ENCODE data around the gene CD68.

CD68 gene

DNA sequence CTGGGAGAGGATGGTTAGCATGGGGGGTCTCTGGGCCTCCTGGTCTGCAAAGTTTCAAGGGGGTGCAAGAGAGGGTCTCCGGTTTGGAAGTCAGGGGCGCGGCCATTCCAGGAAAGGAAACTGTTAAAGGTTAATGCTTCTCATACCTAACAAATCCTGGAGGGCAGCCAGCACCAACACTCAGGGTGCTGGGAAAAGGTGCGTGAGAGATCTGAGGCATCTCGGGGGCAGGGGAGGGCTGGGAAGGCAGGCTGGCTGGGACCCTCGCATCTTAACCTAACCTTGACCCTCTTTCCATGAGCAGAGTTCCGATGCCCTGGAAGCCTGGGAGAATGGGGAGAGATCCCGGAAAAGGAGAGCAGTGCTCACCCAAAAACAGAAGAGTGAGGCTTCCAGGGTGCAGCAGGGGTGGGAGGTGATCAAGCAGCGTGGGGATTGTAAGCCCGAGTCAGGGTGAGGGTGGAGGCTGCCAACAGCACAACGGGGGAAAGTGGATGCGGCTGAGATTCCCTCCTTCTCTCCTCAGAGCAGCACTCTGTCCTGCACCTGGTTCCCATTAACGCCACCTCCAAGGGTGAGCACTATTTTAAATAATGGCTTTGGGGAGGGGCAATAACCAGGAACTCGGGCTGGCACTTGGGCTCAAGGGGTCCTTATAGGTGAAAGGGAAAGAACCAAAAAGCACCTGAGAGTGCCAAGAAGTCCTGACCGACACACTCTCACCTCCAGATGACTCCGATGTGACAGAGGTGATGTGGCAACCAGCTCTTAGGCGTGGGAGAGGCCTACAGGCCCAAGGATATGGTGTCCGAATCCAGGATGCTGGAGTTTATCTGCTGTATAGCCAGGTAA is 19.9 kb upstream of the CD68 start:
- no peak for DNase-seq (ENCODE audit: low spot score)

DNA sequence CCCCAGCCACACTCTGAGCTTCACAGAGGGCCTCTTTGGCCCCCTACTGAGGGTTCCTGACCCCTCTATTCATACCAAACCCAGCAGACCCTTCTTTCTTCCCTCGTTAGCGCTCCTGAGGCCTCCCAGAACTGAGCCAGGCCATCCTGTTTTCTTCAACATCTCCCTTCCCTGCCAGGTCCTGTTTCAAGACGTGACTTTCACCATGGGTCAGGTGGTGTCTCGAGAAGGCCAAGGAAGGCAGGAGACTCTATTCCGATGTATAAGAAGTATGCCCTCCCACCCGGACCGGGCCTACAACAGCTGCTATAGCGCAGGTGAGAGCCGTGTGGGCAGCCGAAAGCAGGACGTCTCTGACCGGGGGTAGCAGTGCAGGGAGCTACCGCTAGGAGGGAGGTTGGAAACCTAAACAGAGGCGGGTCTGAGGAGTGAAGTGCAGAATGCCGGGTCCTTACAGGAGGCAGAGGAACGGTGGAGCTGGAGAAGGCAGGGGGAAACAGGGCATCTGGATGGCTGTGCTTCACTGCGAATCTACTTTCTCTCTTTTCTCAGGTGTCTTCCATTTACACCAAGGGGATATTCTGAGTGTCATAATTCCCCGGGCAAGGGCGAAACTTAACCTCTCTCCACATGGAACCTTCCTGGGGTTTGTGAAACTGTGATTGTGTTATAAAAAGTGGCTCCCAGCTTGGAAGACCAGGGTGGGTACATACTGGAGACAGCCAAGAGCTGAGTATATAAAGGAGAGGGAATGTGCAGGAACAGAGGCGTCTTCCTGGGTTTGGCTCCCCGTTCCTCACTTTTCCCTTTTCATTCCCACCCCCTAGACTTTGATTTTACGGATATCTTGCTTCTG is 19.0 kb upstream of the CD68 start:
- DNase-seq (ENCODE audit: low spot score) = no peak

DNA sequence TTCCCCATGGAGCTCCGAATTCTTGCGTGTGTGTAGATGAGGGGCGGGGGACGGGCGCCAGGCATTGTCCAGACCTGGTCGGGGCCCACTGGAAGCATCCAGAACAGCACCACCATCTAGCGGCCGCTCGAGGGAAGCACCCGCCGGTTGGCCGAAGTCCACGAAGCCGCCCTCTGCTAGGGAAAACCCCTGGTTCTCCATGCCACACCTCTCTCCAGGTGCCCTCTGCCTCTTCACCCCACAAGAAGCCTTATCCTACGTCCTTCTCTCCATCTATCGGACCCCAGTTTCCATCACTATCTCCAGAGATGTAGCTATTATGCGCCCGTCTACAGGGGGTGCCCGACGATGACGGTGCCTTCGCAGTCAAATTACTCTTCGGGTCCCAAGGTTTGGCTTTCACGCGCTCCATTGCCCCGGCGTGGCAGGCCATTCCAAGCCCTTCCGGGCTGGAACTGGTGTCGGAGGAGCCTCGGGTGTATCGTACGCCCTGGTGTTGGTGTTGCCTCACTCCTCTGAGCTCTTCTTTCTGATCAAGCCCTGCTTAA is 18.3 kb upstream of the CD68 start:
- peak; percentile 82 for DNase-seq (ENCODE audit: low spot score)

DNA sequence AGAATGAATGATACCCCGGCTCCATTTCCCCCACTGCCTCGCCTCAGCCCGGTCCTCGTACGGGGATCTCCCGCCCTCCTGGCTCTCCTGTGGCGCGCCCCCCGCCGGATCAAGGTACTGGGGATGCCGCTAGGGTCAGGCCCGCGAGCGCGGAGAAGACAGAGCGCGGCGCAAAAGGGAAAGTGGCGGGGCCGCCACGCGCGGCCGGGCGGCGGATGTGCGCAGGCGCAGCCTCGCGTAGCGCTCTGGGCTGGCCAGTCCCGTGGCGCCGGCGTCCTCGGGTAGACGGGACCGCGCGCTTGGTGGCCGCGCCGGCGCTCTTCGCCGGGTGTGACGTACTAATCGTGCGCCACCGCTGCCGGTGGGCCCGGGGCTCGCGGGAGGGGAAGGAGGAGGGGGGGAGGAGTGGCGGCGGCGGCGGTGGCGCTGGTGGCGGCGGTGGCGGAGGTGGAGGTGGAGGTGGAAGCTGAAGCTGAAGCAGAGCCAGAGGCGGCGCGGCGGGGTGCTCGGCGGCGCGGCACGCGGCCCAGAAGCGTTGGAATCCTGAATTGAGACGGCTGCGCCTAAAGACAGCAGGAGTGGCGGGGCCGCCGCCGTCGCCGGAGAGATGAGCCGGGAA is 17.7 kb upstream of the CD68 start, which contains the start of gene SENP3:
SENP3 (plus strand) TSS at position 331 of the 619 bp plus-strand sequence. CDS start 1,158 bp downstream, outside the sequence.
- DNase-seq (ENCODE audit: low spot score) = peak; percentile 87

DNA sequence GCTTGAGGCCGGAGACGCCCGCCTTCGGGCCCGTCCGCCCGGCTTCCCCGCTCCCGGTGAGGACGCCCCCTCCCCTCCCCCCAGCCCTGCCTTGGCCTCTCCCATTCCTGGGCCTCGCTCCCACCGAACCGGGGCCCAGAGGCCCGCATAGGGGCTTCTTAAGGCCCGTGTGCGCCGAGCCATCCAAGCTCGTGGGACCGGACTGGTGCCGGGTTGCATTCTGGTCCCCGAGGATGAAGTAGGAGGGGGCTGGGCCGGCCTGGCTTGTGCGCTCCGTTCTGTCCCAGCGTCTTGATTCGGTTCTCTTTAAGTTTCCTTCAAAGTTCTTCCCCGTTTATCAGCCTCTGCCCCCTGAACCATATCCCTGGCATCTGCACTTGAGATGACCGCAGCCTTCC is 17.2 kb upstream of the CD68 start:
- no peak for DNase-seq (ENCODE audit: low spot score)

DNA sequence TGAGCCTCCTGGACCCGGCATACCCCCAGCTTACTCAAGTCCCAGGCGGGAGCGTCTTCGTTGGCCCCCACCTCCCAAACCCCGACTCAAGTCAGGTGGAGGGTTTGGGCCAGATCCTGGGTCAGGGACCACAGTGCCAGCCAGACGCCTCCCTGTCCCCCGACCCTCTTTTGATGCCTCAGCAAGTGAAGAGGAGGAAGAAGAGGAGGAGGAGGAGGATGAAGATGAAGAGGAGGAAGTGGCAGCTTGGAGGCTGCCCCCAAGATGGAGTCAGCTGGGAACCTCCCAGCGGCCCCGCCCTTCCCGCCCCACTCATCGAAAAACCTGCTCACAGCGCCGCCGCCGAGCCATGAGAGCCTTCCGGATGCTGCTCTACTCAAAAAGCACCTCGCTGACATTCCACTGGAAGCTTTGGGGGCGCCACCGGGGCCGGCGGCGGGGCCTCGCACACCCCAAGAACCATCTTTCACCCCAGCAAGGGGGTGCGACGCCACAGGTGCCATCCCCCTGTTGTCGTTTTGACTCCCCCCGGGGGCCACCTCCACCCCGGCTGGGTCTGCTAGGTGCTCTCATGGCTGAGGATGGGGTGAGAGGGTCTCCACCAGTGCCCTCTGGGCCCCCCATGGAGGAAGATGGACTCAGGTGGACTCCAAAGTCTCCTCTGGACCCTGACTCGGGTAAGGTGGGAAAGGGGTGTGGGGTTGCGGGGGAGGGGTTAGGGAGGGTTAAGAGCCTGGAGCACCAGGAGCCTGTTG is 16.1 kb upstream of the CD68 start:
- no peak for DNase-seq (ENCODE audit: low spot score)

DNA sequence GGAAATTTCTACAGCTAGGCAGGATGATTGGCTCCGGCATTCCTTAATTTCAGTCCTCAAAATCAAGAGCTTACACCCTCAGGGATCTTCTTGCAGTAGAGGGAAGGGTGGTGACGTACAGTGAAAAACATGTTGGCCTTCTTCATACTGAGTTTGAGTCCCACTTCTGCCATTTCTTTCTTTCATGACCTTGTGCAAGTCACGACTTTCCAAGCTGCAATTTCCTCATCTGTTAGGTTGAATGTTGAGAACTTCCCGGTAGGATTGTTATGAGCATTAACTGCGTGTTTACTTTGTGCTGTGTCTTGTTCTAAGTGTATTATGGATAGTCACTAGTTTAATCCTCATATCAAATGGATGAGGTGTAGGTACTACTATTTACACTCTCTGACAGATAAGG is 9.9 kb upstream of the CD68 start:
- DNase-seq (ENCODE audit: low spot score) = no peak

DNA sequence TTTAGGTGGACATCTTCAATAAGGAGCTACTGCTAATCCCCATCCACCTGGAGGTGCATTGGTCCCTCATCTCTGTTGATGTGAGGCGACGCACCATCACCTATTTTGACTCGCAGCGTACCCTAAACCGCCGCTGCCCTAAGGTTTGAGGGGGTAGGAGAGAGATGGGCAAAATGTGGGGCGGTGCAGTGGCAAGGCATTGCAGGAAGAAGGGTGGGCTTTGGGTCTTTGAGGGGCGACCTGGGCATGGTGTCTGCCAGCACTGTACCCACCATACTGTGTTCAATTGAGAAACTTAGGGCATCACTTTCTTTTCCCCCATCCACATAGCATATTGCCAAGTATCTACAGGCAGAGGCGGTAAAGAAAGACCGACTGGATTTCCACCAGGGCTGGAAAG is 9.1 kb upstream of the CD68 start:
- DNase-seq (ENCODE audit: low spot score) = no peak

DNA sequence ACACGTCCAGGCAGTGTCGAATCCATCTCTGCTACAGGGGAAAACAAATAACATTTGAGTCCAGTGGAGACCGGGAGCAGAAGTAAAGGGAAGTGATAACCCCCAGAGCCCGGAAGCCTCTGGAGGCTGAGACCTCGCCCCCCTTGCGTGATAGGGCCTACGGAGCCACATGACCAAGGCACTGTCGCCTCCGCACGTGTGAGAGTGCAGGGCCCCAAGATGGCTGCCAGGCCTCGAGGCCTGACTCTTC is 7.2 kb upstream of the CD68 start:
- no peak for DNase-seq (ENCODE audit: low spot score)

DNA sequence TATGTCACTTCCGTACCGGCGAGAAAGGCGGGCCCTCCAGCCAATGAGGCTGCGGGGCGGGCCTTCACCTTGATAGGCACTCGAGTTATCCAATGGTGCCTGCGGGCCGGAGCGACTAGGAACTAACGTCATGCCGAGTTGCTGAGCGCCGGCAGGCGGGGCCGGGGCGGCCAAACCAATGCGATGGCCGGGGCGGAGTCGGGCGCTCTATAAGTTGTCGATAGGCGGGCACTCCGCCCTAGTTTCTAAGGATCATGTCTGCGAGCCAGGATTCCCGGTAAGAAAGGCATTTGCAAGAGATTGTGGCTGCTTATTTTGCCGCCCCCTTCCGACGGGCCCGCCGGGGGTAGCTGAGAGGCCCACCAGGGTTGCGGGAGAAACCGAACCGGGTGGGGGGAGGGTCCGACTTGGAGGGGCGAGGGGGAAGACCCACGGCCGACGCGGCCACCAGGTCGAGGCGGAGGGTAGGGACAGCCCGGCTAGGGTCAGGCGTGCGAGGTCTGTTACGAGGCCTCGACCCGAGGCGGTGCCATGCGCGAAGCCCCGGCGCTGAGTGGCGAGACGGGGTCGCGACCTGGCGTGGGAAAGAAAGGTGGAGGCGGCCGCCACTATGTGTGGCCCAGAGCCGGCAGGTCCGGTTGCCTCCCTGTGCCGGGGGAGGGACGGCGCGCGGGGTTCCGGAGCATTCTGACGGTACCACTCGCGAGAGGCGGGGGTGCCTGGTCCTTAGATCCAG is 6.7 kb upstream of the CD68 start:
- peak; percentile 99 for DNase-seq (ENCODE audit: low spot score)

DNA sequence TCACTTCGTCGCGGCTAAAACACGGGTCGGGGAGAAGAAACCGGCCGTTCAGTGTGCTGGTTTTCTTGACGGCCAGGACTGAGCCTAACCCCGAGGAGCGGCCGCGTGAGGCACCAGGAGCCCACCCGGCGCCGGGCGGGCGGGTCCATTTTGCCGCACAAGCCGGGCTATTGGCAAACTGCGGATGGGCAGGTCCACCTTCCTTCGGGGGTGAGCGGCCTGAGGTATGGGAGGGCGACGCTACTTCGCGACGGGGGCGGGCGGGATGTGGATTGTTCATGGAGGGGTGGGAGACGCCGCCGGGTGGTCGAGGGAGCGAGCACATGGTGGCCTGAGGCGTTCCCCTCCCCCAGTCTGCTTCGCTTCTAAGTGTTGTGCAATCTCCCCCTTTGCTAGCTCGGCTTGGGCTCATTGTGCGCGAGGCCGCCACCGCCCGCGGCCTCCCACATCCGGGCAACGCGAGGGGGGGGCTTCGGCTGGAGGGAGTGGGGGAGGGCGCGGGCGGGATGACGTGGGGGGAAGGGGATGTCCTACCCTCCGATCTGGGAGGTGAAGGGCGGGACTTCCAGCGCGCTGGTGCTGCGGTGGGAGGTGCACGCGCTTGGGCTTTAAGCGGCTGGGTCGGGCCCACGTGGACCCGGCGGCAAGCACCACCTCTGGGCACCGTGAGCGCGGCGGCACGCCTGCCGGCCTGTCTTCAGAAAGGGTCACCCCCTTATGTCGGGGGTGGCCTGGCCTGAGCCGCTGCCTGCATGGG is 5.9 kb upstream of the CD68 start:
- DNase-seq (ENCODE audit: low spot score) = peak; percentile 92

DNA sequence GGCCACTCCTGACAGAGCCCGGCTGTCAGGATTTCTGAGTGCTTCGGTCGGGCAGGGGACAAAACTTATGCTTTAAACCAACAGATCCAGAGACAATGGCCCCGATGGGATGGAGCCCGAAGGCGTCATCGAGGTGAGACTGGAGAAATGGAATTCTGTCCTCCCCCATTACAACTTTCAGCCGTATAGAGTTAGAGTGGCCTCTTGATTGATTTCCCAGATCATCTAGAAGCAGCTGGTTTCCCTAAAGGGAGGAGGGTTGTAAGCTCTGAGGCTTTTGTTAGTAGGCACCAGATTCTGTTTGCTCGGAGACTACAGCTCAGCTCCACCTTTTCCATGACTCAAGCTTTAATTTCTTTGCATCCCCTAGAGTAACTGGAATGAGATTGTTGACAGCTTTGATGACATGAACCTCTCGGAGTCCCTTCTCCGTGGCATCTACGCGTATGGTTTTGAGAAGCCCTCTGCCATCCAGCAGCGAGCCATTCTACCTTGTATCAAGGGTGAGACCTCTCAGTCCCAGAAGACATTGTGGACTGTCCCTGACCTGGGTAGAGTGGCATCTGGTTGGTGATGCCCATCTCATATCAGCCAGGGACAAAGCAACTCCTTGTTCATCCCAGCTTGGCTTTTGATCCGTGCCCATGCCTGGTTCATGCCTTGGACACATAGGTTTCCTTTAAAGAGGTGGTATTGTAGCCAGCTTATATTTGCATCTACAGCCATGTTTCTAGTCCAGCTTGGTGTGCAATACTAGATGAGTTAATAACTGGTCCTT is 5.1 kb upstream of the CD68 start:
- no peak for DNase-seq (ENCODE audit: low spot score)

DNA sequence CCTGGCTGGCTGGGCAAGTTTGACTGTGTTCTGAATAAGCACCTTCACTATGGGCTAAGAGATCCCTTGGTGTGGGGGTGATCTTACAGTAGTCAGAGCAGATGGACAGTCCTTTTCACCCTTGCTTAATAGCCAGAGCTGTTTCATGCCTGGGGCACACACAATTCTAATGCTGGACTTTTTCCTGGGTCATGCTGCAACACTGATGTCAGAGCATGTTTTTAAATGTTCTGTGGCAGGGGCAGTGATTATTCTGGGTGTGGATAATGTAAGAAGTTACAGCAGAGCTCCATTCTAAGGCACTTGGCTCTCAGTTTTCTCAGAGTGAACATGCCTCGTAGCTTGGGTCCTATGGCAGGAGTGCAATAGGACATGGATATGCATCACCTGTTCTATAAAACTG is 4.0 kb upstream of the CD68 start:
- DNase-seq (ENCODE audit: low spot score) = no peak

DNA sequence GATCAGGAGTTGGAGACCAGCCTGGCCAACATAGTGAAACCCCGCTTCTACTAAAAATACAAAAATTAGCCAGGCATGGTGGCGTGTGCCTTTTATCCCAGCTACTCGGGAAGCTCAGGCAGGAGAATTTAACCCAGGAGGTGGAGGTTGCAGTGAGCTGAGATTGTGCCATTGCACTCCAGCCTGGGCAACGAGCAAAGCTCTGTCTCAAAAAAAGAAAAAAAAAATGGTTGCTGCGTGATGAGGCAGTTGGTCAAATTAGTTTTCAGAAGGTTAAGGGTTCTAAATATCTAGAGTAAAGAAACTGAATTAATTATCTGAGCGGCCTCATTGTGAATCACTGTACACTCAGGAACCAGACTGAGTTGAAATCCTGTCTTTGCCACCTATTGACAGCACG is 3.5 kb upstream of the CD68 start:
- DNase-seq (ENCODE audit: low spot score) = no peak

DNA sequence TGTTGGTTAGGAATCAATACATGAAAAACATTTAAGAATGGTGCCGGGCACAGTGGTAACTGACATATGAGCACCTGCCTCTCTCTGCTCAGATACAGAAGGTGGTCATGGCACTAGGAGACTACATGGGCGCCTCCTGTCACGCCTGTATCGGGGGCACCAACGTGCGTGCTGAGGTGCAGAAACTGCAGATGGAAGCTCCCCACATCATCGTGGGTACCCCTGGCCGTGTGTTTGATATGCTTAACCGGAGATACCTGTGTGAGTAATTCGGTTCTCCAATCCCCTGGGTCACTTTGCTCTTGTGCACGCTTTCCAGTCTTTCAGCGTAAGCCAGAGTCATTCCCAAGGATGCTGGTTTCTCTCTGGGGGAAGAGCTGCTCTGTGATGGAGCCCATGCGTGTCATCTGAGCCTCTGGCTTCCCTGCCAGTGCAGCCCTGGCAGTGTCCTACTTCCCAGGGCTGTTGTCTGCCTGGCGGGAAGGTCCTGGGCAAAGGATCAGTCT is 3.0 kb upstream of the CD68 start:
- DNase-seq (ENCODE audit: low spot score) = no peak

DNA sequence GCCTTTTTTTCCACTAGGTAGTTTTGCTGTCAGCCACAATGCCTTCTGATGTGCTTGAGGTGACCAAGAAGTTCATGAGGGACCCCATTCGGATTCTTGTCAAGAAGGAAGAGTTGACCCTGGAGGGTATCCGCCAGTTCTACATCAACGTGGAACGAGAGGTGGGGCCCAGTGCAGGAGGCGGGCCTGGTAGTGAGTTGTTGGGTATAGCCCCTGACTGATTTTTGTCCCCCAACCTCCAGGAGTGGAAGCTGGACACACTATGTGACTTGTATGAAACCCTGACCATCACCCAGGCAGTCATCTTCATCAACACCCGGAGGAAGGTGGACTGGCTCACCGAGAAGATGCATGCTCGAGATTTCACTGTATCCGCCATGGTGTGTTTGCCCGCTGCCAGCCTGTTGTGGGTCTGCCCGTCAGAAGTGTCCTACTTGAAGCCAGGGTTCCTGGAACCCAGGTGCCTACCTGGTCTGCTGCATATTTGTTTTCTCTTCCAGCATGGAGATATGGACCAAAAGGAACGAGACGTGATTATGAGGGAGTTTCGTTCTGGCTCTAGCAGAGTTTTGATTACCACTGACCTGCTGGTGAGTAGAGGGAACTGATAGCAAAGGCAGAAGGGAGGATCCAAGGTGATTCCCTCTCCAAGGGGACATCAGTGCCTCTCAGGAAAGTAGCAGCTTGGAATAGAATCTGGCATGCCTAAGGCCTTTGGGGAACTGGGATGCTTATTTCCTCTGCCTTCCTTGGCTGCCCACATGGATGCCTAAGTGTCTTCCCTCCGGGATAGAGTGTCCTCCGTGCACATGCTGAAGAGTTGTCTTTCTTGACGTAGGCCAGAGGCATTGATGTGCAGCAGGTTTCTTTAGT is 1.9 kb upstream of the CD68 start:
- no peak for DNase-seq (ENCODE audit: low spot score)

DNA sequence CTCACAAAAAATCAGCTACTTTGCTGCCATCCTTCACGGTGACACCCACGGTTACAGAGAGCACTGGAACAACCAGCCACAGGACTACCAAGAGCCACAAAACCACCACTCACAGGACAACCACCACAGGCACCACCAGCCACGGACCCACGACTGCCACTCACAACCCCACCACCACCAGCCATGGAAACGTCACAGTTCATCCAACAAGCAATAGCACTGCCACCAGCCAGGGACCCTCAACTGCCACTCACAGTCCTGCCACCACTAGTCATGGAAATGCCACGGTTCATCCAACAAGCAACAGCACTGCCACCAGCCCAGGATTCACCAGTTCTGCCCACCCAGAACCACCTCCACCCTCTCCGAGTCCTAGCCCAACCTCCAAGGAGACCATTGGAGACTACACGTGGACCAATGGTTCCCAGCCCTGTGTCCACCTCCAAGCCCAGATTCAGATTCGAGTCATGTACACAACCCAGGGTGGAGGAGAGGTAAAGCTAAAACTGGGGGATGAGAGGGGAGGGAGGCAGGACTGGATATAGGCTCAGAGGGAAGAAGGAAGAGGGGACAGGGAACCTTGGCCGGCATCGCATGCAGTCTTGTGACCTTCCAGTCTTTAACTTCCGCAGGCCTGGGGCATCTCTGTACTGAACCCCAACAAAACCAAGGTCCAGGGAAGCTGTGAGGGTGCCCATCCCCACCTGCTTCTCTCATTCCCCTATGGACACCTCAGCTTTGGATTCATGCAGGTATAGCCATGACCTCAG is 581 bp downstream of the CD68 start:
- no peak for DNase-seq (ENCODE audit: low spot score)
